ENCODE measurements around the gene IL31. TPM values are rescaled to one million over a fixed set of nuclear protein-coding genes. Genes with fewer than 3 reads are reported as not detected.

IL31 gene
- total RNA-seq, 1 donor from 2014 or later = not detected

DNA sequence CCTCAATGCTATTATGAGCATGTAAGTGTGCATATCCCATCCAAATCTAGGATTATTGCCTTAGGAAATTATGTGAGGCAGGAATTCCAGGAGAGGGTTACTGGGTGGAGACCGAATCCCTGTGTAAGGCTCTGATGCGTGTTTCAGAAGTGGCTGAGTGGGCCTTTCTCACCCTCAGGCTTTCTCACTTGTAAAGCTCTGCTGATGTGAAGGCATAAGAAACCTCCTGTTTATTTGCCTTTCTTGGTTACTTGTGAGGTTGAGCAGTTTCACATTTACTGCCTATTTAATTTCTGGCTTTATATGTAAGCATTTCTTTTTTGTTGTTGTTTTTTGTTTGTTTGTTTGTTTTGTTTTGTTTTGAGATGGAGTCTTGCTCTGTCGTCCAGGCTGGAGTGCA, 11.0 kb downstream of the IL31 start:
- intact Hi-C loops (cut with DNase I) = no loop called here
- no peak for DNase-seq (ENCODE audit: low spot score)

DNA sequence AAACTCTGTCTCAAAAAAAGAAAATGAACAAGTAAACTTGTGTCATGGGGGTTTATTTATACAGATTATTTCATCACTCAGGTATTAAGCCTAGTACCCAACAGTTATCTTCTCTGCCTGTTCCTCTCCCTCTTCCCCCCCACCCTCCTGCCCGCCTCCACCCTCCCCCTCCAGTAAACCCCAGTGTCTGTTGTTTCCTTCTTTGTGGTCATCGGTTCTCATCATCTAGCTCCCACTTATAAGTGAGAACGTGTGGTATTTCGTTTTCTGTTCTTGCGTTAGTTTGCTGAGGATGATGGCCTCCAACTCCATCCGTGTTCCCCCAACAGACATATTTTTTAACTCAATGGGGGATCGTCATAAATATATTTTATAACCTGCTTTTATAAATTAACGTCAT, 12.3 kb downstream of the IL31 start:
- intact Hi-C loops (cut with DNase I) = no loop called here
- no peak for DNase-seq (ENCODE audit: low spot score)

- intact Hi-C loops (cut with DNase I) = no loop called here
- DNase-seq (ENCODE audit: low spot score) = no peak
These were observed 13.3 kb downstream of the IL31 start for GRCh38 chr12:122160761-122161160.

- intact Hi-C loops (cut with DNase I) = no loop called here
- DNase-seq (ENCODE audit: low spot score) = no peak
These were observed 14.1 kb downstream of the IL31 start for GRCh38 chr12:122159882-122160281.

GRCh38 chr12:122158700-122159285, 15.2 kb downstream of the IL31 start:
- DNase-seq (ENCODE audit: low spot score) = no peak
- intact Hi-C loops (cut with DNase I) = no loop called here

- no peak for DNase-seq (ENCODE audit: low spot score)
- intact Hi-C loops (cut with DNase I) = no loop called here
These were observed 18.3 kb downstream of the IL31 start for GRCh38 chr12:122155705-122156104.

DNA sequence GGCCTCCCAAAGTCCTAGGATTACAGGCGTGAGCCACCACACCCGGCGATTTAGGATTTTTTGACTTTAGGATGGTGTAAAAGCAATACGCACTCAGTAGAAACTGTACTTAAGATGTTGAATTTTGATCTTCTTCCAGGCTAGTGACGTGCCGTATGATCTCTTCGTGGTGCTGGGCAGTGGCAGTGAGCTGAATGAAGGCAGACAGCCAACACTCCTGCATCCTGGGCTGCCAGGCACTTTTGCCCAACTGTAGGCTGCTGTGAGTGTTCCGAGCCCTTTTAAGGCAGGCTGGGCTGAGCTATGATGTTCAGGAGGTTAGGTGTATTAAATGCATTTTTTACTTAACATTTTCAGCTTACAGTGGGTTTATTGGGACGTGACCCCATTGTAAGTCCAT, 21.3 kb downstream of the IL31 start:
- DNase-seq (ENCODE audit: low spot score) = no peak
- intact Hi-C loops (cut with DNase I) = no loop called here

GRCh38 chr12:122150127-122150681, 23.8 kb downstream of the IL31 start:
- no peak for DNase-seq (ENCODE audit: low spot score)
- intact Hi-C loops (cut with DNase I) = no loop called here

DNA sequence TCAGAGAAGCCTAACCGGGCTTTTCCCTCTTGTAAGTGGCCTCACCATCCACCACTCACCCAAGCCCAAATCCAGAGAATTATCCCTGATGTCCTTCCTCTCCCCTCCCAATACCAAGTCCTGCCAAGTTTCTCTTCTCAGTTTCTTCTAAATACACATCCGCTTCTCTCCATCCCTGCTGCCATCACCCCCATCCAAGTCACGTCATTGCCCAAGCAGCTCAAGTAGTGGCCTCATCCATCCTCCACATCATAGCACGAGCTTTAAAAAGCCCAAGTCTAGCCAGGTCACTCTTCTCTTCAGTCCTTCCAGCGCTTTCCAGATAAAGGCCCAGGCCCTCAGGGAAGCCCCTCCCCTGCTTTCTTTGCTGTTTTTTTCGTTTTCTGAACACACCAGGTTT, 25.4 kb downstream of the IL31 start:
- intact Hi-C loops (cut with DNase I) = no loop called here
- DNase-seq (ENCODE audit: low spot score) = no peak

GRCh38 chr12:122147514-122148290, 26.3 kb downstream of the IL31 start:
- intact Hi-C loops (cut with DNase I) = no loop called here
- no peak for DNase-seq (ENCODE audit: low spot score)

- intact Hi-C loops (cut with DNase I) = no loop called here
- DNase-seq (ENCODE audit: low spot score) = no peak
These were observed 28.3 kb downstream of the IL31 start for GRCh38 chr12:122145505-122146330.

GRCh38 chr12:122144885-122145284, 29.1 kb downstream of the IL31 start:
- intact Hi-C loops (cut with DNase I) = no loop called here
- DNase-seq (ENCODE audit: low spot score) = no peak

DNA sequence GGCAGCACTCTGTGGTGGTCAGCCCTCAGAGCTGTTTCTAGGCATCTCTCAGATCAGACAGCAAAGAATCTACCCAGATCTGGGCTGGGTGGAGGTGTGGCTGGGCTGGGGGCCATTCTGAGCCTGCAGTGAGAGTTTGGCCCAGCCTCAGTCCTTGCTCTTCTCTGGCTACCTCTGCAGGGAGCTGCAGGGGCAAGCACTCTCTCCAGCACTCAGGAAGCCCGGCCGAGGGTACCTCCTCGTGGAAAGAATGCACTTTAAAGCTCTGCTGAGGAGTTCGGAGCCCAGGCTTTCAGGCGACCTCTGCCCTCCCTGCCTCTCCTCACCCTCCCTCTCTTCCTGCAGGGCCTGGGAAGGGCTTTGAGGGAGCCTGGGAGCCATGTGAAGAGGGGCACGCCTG, 31.2 kb downstream of the IL31 start:
- intact Hi-C loops (cut with DNase I) = no loop called here
- DNase-seq (ENCODE audit: low spot score) = no peak

GRCh38 chr12:122141911-122142725, 31.9 kb downstream of the IL31 start:
- intact Hi-C loops (cut with DNase I) = no loop called here
- DNase-seq (ENCODE audit: low spot score) = no peak

GRCh38 chr12:122140467-122141257, 33.4 kb downstream of the IL31 start:
- DNase-seq (ENCODE audit: low spot score) = no peak
- intact Hi-C loops (cut with DNase I) = no loop called here

DNA sequence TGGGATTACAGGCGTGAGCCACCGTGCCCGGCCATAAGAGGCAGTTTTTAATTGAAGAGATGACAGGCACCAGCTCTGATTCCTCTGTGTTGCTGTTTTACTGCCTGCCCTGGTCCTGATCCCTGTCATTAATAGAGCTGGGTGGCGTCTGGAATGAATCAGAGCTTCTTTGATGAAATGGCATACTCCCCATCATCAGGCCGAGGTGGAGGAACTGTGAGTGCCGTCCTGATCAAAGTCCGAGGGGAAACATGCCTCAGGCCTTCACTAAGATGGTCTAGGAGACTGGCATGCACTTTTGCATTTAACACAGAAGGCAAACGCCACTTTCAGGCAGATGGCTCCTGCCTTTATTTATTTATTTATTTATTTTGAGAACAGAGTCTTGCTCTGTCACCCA, 34.1 kb downstream of the IL31 start:
- intact Hi-C loops (cut with DNase I) = no loop called here
- no peak for DNase-seq (ENCODE audit: low spot score)

GRCh38 chr12:122139266-122139665, 34.8 kb downstream of the IL31 start:
- DNase-seq (ENCODE audit: low spot score) = no peak
- intact Hi-C loops (cut with DNase I) = no loop called here

DNA sequence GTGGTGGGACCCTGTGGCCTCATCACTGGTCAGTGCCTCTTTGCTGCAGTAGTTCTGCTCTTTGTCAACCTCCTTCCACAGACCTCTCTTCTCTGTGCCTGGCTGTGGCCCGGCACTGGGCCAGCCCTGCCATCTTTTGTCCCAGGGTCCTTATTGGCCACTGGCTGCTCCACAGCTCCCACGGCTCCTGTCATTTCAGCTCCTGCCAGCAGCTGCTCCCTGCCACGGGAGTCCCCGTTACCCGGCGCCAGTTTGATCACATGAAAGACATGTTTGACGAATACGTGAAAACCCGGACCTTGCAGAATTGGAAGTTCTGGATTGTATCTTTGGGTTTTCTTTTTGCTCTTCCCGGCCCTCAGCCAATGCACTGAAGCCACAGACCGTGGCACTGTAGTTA, 35.4 kb downstream of the IL31 start:
- DNase-seq (ENCODE audit: low spot score) = no peak
- intact Hi-C loops (cut with DNase I) = no loop called here

DNA sequence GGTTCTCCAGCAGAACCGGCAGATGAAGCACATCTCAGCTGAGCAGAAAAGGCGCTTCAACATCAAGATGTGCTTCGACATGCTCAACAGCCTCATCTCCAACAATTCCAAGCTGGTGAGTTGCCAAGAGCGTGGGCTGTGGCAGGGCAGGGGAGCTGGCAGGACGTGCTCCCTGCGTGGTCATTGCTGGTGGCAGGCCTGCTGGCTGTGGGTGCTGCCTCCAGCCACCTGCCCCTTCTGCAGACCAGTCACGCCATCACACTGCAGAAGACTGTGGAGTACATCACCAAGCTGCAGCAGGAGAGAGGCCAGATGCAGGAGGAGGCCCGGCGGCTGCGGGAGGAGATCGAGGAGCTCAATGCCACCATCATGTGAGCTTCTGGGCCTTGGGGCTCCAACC, 35.8 kb downstream of the IL31 start:
- no peak for DNase-seq (ENCODE audit: low spot score)
- intact Hi-C loops (cut with DNase I) = no loop called here

All from cardiac septum (tissue), 1 donor.